Esophagus mucosa (tissue), 1 donor: ENCODE results near the gene PTPDC1. TPM values are rescaled to one million over a fixed set of nuclear protein-coding genes. Genes with fewer than 3 reads are reported as not detected.

Experiments used
- ATAC-seq: fragments of 200-7000 bp; cut with Tn5 transposase; one replicate; pipeline ENCODE4 v1.9.1; 2020
- total RNA-seq: library from RNA; stranded (reverse); gene quantifications from one replicate; pipeline ENCODE4 v1.2.4, GENCODE V29; 2023
- donor health status: DM: yes; HTN: yes; CAD: no.

PTPDC1 gene
- total RNA-seq, 1 donor from 2014 or later, result 1.6 TPM

DNA sequence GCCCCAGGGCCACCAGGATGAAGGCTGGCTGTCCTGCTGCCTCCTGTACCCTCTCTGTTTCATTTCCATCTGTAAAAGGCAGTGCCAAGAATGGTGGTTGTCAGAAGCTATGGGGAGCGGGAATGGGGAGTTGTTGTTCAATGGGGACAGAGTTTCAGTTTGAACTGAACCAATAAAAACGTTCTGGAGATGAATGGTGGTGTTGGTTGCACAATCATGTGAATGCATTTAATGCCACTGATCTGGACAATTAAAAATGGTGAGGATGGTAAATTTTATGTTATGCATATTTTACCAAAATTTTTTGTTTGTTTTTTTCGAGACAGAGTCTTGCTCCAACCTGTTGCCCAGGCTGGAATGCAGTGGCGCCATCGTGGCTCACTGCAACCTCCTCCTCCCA lies 58.1 kb downstream of the PTPDC1 start:
- no peak for ATAC-seq

DNA sequence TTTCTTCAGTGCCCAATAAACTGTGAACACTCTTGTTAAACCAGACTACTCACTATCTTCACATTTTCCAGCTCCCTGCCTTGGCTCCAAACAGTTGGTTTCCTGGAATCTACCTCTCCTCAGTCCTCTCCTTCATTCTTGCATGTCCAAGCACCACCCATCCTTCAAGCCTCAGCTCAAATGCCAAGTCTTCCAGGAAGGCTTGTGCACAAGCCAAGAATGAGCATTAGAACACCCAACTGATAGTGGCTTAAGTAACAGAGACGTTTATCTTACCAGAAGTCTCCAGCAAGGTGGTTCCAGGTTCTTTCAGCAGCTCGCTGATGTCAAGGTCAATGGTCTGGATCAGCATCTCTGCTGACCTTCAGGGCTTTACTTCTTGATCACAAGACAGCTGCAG lies 60.1 kb downstream of the PTPDC1 start:
- no peak for ATAC-seq

DNA sequence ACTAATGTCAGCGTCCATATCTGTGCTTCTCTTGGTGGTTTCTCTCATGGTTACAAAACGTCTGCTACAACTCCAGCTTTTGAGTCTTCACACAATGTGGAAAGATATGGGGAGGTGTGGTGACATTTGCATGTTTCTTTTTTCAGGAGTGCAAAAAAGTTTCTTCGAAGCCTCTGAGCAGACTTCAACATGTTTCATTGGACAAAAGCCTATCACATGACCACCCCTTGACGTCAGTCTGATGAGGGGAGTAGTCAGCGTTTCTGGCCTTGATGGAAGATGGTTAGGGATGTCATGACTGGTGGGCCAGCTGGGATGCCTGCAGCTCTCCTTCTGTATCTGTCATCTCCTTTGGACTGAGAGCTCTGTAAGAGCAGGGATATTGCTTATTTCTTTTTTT lies 61.4 kb downstream of the PTPDC1 start:
- ATAC-seq, result no peak

DNA sequence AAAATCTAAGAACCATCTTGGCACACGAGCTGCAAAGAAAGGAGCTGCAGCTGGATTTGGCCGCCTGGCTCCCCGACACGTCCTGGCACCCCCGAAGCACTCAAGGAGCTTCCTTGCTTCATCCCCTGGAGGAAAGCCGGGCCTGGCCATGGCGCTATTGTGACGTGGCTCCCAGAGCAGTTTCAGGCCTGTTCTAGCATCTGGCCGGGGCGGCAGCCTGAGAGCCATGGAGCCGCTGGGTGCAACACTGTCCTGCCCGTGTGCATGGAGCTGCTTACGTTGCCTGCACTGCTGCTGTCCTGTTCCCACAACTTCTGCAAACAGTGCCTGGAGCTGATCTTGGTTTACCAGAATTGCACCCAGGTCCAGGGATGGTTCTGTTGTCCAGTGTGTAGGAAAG lies 63.5 kb downstream of the PTPDC1 start:
- ATAC-seq, result peak; percentile 86

DNA sequence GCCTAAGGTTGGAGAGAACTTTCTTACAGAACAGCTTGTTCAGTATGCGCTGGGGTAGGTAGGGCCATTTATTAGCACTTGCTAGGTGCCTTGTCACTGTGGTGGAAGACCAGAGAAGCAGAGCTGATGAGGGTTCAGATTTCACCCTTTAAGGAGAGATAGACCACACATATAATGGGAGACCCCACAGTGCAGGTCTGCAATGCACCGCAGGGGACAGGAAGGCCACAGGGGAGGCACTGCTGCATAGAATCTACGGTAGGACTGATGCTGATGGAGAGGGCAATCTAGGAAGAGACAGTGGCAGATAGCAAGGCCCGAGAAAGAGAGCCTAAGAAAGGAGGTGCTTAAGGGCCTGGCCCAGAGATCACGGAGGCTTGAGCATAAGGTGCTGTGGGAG lies 64.2 kb downstream of the PTPDC1 start:
- no peak for ATAC-seq

DNA sequence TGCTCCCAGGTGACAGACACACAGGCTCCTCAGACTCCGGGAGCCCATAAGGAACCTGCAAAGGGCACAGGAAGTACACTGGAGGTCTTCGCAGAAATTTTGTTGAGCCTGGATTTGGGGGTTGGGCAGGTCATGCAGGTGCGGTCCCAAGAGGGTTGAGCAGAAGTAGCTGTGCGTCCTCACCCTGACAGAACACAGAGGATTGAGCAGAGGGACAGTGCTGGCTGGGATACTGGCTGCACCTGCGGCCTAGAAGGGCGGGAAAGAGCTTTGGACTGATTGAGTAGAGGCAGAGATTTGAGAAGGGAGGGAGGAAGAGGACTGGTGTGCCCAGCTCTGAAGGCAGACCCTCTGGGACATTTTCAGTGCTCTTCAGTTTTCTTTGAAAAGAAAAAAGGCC lies 65.4 kb downstream of the PTPDC1 start:
- ATAC-seq, result no peak

DNA sequence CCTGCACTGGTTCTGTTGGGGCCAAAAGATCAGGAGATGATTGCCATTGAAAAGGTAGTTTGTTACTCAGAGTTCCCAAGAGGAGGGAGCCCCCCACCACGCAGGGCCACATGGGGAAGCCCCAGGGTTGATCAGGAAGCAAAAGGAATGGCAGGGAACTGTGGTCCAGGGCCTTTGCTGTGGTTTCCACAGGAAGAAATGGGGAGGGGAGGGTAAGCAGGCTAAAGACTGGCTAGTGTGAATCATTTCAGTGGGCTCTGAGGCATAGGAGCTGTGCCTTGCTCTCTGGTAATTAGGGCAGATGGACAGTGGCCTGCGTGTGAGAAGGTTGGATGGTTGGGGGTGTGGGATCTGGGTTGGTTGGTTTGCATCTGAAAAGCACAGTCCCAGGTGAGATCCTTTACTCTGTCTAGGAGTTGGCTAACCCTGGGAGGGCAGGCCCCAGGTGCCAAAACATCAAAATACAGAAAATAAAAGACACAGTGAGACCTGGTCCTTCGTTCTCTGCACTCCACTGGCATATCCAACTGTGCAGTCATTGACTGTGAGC lies 66.1 kb downstream of the PTPDC1 start:
- no peak for ATAC-seq

DNA sequence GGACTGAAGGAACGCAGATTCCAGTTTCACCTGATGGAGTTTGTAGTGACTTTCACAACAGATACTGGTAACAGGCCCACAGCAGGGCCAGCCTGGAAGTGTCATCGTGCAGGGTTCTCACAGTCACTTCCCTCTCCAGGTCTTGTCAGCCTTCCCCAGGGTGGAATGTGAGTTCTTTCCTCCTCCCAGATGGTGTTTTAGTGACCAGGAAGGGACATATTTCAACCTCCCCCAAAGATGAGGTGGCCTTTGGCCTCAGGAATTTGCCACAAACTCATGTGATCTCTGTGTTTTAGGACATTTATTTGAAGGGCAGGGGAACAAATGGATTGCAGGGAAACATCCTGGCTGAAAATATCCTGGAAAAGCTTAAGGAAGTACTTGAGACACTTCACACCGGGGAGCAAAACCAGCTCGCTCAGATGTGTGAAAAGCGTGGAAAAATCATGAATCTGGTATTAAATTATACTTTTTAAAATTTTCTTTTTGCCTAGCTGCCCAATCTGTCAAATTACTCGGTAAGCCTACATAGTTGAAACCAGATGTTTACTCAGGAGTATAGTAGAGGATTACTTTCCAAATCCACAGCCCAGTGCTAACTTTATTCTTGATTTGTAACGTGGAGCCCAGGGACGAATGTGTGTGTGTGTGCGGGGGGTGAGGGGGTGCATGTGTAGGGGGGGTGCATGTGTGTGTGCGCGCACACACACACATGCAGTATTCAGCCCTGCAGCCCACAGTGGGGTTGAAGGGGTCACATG lies 66.8 kb downstream of the PTPDC1 start:
- no peak for ATAC-seq

DNA sequence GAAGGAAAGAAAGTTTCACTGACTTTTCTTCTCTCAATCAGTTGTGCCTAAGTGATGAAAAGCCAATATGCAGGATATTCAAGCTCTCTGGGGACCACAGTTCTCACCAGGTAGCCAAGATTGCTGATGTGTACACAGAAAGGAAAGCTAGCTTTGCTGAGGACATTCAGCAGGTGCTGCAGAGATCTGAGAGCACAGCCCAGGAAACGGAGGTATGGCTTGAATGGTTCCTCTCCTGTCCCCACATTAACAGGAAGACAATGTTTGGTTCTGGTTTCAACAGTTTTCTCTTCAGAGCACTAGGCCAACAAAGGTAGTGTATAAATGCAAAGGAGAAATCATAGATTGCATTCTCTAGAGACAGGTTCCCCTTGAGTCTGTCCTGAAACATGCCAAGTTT lies 69.6 kb downstream of the PTPDC1 start:
- peak; percentile 35 for ATAC-seq

DNA sequence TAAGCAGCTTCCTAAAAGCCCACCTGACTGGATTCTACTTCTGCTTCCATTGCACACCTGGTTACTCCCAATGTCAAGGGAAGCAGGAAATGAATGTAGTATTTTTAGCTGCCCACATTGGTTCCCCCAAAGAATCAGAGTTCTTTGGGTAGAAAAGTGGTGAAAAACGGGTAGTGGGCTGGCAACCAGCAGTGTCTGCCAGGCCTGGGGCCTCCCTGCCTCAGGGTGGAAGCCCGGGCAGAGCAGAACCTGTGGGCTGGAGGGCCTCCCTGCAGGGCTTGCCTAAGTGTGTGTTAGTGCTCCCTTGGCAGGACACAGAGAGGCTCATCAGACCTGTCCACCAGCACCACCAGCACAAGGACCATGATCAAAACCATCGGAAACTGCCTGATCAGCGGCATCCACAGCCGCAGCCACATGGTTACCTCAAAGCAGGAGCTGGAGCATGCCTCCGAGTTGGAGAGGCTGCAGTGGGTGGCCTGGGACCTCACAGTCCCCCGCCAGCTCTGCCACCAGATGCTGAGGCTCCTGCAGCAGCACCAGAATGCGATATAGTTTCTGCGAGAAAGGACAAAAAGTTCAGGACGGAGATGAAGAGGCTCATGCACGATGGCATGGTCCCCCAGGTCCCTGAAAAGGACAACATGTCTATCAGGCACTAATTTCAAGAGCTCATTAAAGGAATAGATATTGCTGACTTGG lies 72.2 kb downstream of the PTPDC1 start:
- no peak for ATAC-seq

DNA sequence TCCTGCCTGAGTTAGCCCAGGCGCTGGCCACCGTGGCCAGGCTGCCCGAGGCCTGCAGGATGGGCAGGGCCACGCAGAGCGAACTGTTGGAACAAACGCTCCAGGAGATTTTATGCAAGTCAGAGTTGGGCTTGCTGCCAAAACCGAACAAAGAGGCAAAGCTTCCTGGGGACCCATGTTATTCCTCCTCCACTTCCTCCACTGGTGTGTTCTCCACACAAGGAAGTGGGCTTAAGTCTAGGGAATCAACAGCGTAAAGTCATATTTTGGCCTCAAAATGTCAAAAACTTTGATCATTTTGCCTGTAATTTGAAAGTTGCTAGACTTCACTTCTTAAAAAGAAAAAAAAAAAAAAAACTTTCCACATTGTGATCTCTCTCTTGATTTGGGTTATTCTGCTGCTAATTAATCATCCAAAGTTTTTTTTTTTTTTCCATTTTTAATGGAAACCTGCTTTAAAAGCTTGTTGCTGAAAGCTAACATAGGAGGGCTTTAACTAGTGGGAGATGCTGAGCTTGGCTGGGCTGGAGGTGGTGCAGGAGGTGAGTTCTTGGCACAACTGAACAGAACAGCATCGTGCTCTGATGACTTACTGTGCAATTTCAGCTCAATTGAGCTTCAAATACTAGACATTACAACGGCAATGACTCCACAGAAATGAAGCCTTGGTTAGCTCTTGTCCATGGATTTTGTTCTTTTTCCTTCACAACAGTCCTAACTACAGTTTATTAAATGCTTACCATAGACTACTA lies 73.0 kb downstream of the PTPDC1 start:
- ATAC-seq, result peak; percentile 64

Other genes with a start within 250 kb of the PTPDC1 start
- gene BARX1, start 129.1 kb upstream of the PTPDC1 start, total RNA-seq, result 0.12 TPM
- 1.9 TPM for gene ZNF169, start 174.8 kb downstream of the PTPDC1 start, total RNA-seq
- not detected for gene NUTM2F, start 244.2 kb downstream of the PTPDC1 start, total RNA-seq